ENCODE results near the gene WNT8B. TPM values are rescaled to one million over a fixed set of nuclear protein-coding genes. Genes with fewer than 3 reads are reported as not detected.

WNT8B gene
- polyA plus RNA-seq, 1 donor from 2014 or later, result 0.37 TPM

DNA sequence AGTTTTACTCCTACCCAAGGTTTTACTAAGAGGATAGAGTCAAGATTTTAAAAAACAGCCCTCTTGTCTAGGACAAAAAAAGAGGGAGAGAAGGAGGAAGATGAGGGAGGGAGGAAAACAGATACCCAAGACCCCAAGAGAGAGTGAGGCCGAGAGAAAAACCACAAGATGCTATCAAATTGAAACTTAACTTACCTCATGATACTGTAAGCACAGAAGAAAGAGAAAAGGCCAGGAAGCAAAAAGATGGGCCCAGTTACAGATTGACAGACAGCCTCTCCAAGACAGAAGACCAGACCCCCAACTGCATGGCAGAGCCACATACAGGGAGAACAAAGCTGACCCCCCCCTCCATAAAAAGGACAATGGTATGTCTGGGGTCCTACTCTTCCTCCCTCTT is 45.5 kb downstream of the WNT8B start:
- H3F3A ChIP-seq (ENCODE audit: insufficient read depth, low read length, poor library complexity, severe bottlenecking), result no peaks in the 10 kb centered on the region
- H3K27me3 ChIP-seq (ENCODE audit: insufficient read depth, low read depth, low read length), result no peaks in the 10 kb centered on the region
- H2AFZ ChIP-seq (ENCODE audit: low read depth, low read length), result no peak overlapping the region
- no peak overlapping the region for H3K4me2 ChIP-seq (ENCODE audit: low read length)
- H4K20me1 ChIP-seq (ENCODE audit: insufficient read depth), result no peaks in the 10 kb centered on the region
- no peak overlapping the region for H3K27ac ChIP-seq (ENCODE audit: low read length)
- no peaks in the 10 kb centered on the region for H3K79me2 ChIP-seq (replicated peaks; ENCODE audit: insufficient read depth, low read length)
- H3K9me3 ChIP-seq (ENCODE audit: low read length), result no peaks in the 10 kb centered on the region
- H3K9ac ChIP-seq (ENCODE audit: low read length), result no peak overlapping the region
- H3K36me3 ChIP-seq (ENCODE audit: insufficient read depth, low read length), result peaks cover 6% of the 10 kb centered on the region
- no peak overlapping the region for H3K4me3 ChIP-seq (ENCODE audit: low read length)
- H3K9me2 ChIP-seq (ENCODE audit: insufficient read depth, low read length), result no peaks in the 10 kb centered on the region
- no peak for TF ChIP-seq TAF1 (IDR thresholded peaks at IDR 0.05; ENCODE audit: low read depth)
- TF ChIP-seq EP300 (conservative IDR thresholded peaks at IDR 0.05; ENCODE audit: poor library complexity, severe bottlenecking), result no peak
- no peak for TF ChIP-seq RAD21 (conservative IDR thresholded peaks at IDR 0.05)
- no peak for TF ChIP-seq POLR2AphosphoS5 (IDR thresholded peaks at IDR 0.05)
- TF ChIP-seq EZH2 (IDR thresholded peaks at IDR 0.05; ENCODE audit: borderline replicate concordance, insufficient read depth, low read length, poor library complexity, severe bottlenecking), result no peak
- TF ChIP-seq REST (IDR thresholded peaks at IDR 0.05; ENCODE audit: borderline replicate concordance), result no peak
- no peak for TF ChIP-seq SMC3 (conservative IDR thresholded peaks at IDR 0.05; ENCODE audit: poor library complexity)
- no peak for TF ChIP-seq MXI1 (conservative IDR thresholded peaks at IDR 0.05; ENCODE audit: poor library complexity, severe bottlenecking)
- TF ChIP-seq, protein P1, sequence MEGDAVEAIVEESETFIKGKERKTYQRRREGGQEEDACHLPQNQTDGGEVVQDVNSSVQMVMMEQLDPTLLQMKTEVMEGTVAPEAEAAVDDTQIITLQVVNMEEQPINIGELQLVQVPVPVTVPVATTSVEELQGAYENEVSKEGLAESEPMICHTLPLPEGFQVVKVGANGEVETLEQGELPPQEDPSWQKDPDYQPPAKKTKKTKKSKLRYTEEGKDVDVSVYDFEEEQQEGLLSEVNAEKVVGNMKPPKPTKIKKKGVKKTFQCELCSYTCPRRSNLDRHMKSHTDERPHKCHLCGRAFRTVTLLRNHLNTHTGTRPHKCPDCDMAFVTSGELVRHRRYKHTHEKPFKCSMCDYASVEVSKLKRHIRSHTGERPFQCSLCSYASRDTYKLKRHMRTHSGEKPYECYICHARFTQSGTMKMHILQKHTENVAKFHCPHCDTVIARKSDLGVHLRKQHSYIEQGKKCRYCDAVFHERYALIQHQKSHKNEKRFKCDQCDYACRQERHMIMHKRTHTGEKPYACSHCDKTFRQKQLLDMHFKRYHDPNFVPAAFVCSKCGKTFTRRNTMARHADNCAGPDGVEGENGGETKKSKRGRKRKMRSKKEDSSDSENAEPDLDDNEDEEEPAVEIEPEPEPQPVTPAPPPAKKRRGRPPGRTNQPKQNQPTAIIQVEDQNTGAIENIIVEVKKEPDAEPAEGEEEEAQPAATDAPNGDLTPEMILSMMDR (IDR thresholded peaks at IDR 0.05; ENCODE audit: poor library complexity, severe bottlenecking), result no peak

- H3K36me3 ChIP-seq (ENCODE audit: insufficient read depth, low read length), result peaks cover 6% of the 10 kb centered on the region
- H3F3A ChIP-seq (ENCODE audit: insufficient read depth, low read length, poor library complexity, severe bottlenecking), result no peaks in the 10 kb centered on the region
- H3K27me3 ChIP-seq (ENCODE audit: insufficient read depth, low read depth, low read length), result no peaks in the 10 kb centered on the region
These were observed 45.9 kb downstream of the WNT8B start for GRCh38 chr10:100508691-100509150.

More at GRCh38 chr10:100508691-100509150, 45.9 kb downstream of the WNT8B start:
- H4K20me1 ChIP-seq (ENCODE audit: insufficient read depth), result no peaks in the 10 kb centered on the region
- H3K4me2 ChIP-seq (ENCODE audit: low read length), result no peak overlapping the region
- no peaks in the 10 kb centered on the region for H3K79me2 ChIP-seq (replicated peaks; ENCODE audit: insufficient read depth, low read length)
- no peaks in the 10 kb centered on the region for H3K9me3 ChIP-seq (ENCODE audit: low read length)
- H3K27ac ChIP-seq (ENCODE audit: low read length), result no peak overlapping the region
- no peak overlapping the region for H3K9ac ChIP-seq (ENCODE audit: low read length)
- no peak overlapping the region for H3K4me3 ChIP-seq (ENCODE audit: low read length)
- no peak overlapping the region for H2AFZ ChIP-seq (ENCODE audit: low read depth, low read length)
- TF ChIP-seq, protein P1 (IDR thresholded peaks at IDR 0.05; ENCODE audit: poor library complexity, severe bottlenecking), result peak; percentile 76
- TF ChIP-seq SMC3 (conservative IDR thresholded peaks at IDR 0.05; ENCODE audit: poor library complexity) (peak; percentile 74), TAF1 (IDR thresholded peaks at IDR 0.05; ENCODE audit: low read depth) (no peak), POLR2AphosphoS5 (IDR thresholded peaks at IDR 0.05) (no peak), MXI1 (conservative IDR thresholded peaks at IDR 0.05; ENCODE audit: poor library complexity, severe bottlenecking) (no peak), EZH2 (IDR thresholded peaks at IDR 0.05; ENCODE audit: borderline replicate concordance, insufficient read depth, low read length, poor library complexity, severe bottlenecking) (no peak), RAD21 (conservative IDR thresholded peaks at IDR 0.05) (peak; percentile 77), EP300 (conservative IDR thresholded peaks at IDR 0.05; ENCODE audit: poor library complexity, severe bottlenecking) (no peak)
- no peaks in the 10 kb centered on the region for H3K9me2 ChIP-seq (ENCODE audit: insufficient read depth, low read length)
